ENCODE measurements around the gene LUC7L3.
"Not testable (repeated sequence)": the region's sequence is repeated elsewhere in the genome, so short reads cannot be mapped to it uniquely, and the experiment has no call there.

The LUC7L3 gene

GRCh38 chr17:50719924-50720794 is 756 bp downstream of the LUC7L3 start:
- H3K4me3 ChIP-seq (replicated peaks; ENCODE audit: insufficient read depth, low read length): peak overlapping the region; percentile 76
- H3K27me3 ChIP-seq (ENCODE audit: insufficient read depth, poor library complexity, severe bottlenecking): no peaks in the 10 kb centered on the region
- no peak for TF ChIP-seq SPI1 (IDR thresholded peaks at IDR 0.05; ENCODE audit: borderline replicate concordance, low read depth)
- no peak for TF ChIP-seq POLR2AphosphoS5 (IDR thresholded peaks at IDR 0.05; ENCODE audit: low read depth)
- TF ChIP-seq GABPA (IDR thresholded peaks at IDR 0.05; ENCODE audit: low read depth): no peak
- no peak for TF ChIP-seq REST (IDR thresholded peaks at IDR 0.05; ENCODE audit: insufficient replicate concordance, low read depth)
- TF ChIP-seq, protein P1, sequence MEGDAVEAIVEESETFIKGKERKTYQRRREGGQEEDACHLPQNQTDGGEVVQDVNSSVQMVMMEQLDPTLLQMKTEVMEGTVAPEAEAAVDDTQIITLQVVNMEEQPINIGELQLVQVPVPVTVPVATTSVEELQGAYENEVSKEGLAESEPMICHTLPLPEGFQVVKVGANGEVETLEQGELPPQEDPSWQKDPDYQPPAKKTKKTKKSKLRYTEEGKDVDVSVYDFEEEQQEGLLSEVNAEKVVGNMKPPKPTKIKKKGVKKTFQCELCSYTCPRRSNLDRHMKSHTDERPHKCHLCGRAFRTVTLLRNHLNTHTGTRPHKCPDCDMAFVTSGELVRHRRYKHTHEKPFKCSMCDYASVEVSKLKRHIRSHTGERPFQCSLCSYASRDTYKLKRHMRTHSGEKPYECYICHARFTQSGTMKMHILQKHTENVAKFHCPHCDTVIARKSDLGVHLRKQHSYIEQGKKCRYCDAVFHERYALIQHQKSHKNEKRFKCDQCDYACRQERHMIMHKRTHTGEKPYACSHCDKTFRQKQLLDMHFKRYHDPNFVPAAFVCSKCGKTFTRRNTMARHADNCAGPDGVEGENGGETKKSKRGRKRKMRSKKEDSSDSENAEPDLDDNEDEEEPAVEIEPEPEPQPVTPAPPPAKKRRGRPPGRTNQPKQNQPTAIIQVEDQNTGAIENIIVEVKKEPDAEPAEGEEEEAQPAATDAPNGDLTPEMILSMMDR (IDR thresholded peaks at IDR 0.05; ENCODE audit: insufficient read depth, low read length): no peak
- peak overlapping the region; percentile 97 for H3K27ac ChIP-seq (replicated peaks)
- DNase-seq (ENCODE audit: low read depth in 1 of 2, low spot score in 1 of 2): no peak

- H3K4me3 ChIP-seq (replicated peaks; ENCODE audit: insufficient read depth, low read length): peak overlapping the region; percentile 76
- peak in 1 of 2 experiments; percentile 28 for DNase-seq (ENCODE audit: low read depth in 1 of 2, low spot score in 1 of 2)
- TF ChIP-seq, protein P1 (IDR thresholded peaks at IDR 0.05; ENCODE audit: insufficient read depth, low read length): no peak
- peak; percentile 79 for TF ChIP-seq GABPA (IDR thresholded peaks at IDR 0.05; ENCODE audit: low read depth)
- H3K27me3 ChIP-seq (ENCODE audit: insufficient read depth, poor library complexity, severe bottlenecking): no peaks in the 10 kb centered on the region
- peak overlapping the region; percentile 97 for H3K27ac ChIP-seq (replicated peaks)
Observed at GRCh38 chr17:50721194-50722010, 2.0 kb downstream of the LUC7L3 start.

DNA sequence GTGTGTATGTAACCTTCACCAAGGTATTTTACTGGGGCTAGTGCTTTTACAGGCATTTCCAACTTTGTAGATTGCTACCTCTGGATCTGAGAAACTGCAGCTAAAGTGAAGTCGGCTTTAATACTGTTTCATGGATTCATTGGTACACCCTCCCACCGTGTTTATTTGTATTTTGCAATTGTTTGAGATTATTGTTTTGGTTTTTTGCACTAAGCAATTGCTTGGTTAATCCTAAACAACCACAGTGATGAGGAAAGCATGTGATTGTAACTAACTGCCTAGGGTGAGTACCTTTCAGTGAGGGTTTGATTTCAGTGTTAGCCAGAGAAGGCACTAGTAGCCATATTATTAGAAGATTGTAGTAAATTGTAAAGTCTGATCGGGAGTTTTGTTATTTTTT is 3.3 kb downstream of the LUC7L3 start:
- Histone ChIP-seq H3K27ac (replicated peaks) (no peak overlapping the region; the same call in 1 of the 2 replicates), H3K4me3 (replicated peaks; ENCODE audit: insufficient read depth, low read length) (peak overlapping the region; percentile 76; the same call in 1 of the 2 replicates), H3K27me3 (ENCODE audit: insufficient read depth, poor library complexity, severe bottlenecking) (no peaks in the 10 kb centered on the region)
- DNase-seq (ENCODE audit: low read depth in 1 of 2, low spot score in 1 of 2): no peak
- no peak for TF ChIP-seq REST (IDR thresholded peaks at IDR 0.05; ENCODE audit: insufficient replicate concordance, low read depth)
- no peak for TF ChIP-seq POLR2AphosphoS5 (IDR thresholded peaks at IDR 0.05; ENCODE audit: low read depth)
- TF ChIP-seq, protein P1 (IDR thresholded peaks at IDR 0.05; ENCODE audit: insufficient read depth, low read length): no peak
- TF ChIP-seq SPI1 (IDR thresholded peaks at IDR 0.05; ENCODE audit: borderline replicate concordance, low read depth): no peak
- TF ChIP-seq GABPA (IDR thresholded peaks at IDR 0.05; ENCODE audit: low read depth): no peak

DNA sequence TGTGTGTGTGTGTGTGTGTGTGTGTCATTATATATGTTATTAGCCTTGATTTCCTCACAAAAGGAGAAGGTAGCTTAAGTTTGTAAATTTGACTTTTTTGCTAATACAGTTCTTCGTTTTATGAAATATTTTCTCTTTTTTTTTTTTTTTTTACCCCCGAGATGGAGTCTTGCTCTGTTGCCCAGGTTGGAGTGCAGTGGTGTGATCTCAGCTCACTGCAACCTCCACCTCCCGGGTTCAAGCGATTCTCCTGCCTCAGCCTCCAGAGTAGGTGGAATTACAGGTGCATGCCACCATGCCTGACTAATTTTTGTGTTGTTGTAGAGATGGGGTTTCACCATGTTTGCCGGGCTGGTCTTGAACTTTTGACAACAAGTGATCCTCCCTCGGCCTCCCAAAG is 5.2 kb downstream of the LUC7L3 start:
- not testable (repeated sequence) for DNase-seq (ENCODE audit: low read depth in 1 of 2, low spot score in 1 of 2); H3K27ac ChIP-seq (replicated peaks); H3K4me3 ChIP-seq (replicated peaks; ENCODE audit: insufficient read depth, low read length); H3K27me3 ChIP-seq (ENCODE audit: insufficient read depth, poor library complexity, severe bottlenecking)
